Fibroblast of villous mesenchyme (primary cell): ENCODE measurements around the gene NCSTN. TPM values are rescaled to one million over a fixed set of nuclear protein-coding genes. Genes with fewer than 3 reads are reported as not detected.

Source experiments
- small RNA-seq: library from RNA; depleted of rRNA; stranded (forward); fragments of <200 nt; gene quantifications from one replicate; pipeline ENCODE3, GENCODE V24; 2012
- total RNA-seq: library from RNA; depleted of rRNA; stranded (reverse); fragments of >200 nt; gene quantifications from 2 replicates; pipeline ENCODE4 v1.2.3, GENCODE V29; 2012

The NCSTN gene
- total RNA-seq, 1 donor, result 165 TPM

Small RNAs within 50 kb of the gene (small RNA-seq; reads per million reads assigned to genes)
- gene RF00019, result not detected
- gene RNU4-42P, result not detected

Other genes with a start within 250 kb of the NCSTN start
- gene IGSF8, start 244.8 kb upstream of the NCSTN start, total RNA-seq, result 13.9 and 14.7 TPM in 2 replicates
- gene ATP1A2, start 227.6 kb upstream of the NCSTN start, total RNA-seq, result not detected in 2 replicates
- not detected in 2 replicates for gene ATP1A4, start 191.8 kb upstream of the NCSTN start, total RNA-seq
- not detected in 2 replicates for gene CASQ1, start 152.8 kb upstream of the NCSTN start, total RNA-seq
- 118 and 138 TPM in 2 replicates for gene PEA15, start 138.0 kb upstream of the NCSTN start, total RNA-seq
- gene DCAF8, start 80.8 kb upstream of the NCSTN start, total RNA-seq, result 68.6 and 75.1 TPM in 2 replicates
- 39.6 and 51.0 TPM in 2 replicates for gene PEX19, start 58.2 kb upstream of the NCSTN start, total RNA-seq
- 295 and 322 TPM in 2 replicates for gene COPA, start 133 bp upstream of the NCSTN start, total RNA-seq
- under 0.01 TPM in 1 of 2 replicates, not detected in the other for gene NHLH1, start 23.7 kb downstream of the NCSTN start, total RNA-seq
- not detected in 2 replicates for gene VANGL2, start 57.2 kb downstream of the NCSTN start, total RNA-seq
- gene SLAMF6, start 179.9 kb downstream of the NCSTN start, total RNA-seq, result not detected in 2 replicates
- not detected in 2 replicates for gene CD84, start 236.1 kb downstream of the NCSTN start, total RNA-seq